Adrenal gland (tissue), 5 donors: ENCODE measurements around the gene S1PR2.
"Not testable (repeated sequence)": the region's sequence is repeated elsewhere in the genome, so short reads cannot be mapped to it uniquely, and the experiment has no call there.

Experiments
- POLR2A ChIP-seq, 2 donors: fragments of 450-650 bp; IDR thresholded peaks; one replicate each; pipeline ENCODE4 v1.6.1; 2017; ENCODE audit warnings: antibody characterized with exemption in 2 of 2, mild to moderate bottlenecking in 2 of 2, moderate library complexity in 1 of 2
- TF ChIP-seq, protein P1 (sequence below), 6 experiments: fragments of 450-650 bp in 4 of 6; fragments of 200-600 bp in 2 of 6; sonication (generic) in 1 of 6; IDR thresholded peaks; 1 replicate in 5 of 6; 2 replicates in 1 of 6; pipeline versions ENCODE4 v1.5.1 to v1.8.0; 2016 to 2021; ENCODE audit warnings: antibody characterized with exemption in 6 of 6, mild to moderate bottlenecking in 2 of 6, moderate library complexity in 1 of 6
- donor health status: DM: no; HTN: no; CAD: no.

DNA sequence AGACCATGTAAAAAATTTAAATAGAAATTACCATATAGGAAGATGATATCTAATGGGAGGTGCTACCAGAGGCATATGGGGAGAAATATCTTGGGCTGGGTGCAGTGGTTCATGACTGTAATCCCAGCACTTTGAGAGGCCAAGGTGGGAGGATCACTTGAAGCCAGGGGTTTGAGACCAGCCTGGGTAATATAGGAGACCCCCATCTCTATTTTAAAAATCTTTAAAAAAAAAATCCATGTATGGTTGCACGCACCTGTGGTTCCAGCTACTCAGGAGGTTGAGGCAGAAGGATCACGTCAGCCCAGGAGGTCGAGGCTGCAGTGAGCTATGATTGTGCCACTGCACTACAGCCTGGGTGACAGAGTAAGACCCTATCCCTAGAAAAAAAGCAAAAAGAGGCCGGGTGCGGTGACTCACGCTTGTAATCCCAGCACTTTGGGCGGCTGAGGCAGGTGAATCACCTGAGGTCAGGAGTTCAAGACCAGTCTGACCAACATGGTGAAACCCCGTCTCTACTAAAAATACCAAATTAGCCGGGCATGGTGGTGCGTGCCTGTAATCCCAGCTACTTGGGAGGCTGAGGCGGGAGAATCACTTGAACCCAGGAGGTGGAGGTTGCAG lies 10.8 kb upstream of the S1PR2 start:
- TF ChIP-seq, protein P1, sequence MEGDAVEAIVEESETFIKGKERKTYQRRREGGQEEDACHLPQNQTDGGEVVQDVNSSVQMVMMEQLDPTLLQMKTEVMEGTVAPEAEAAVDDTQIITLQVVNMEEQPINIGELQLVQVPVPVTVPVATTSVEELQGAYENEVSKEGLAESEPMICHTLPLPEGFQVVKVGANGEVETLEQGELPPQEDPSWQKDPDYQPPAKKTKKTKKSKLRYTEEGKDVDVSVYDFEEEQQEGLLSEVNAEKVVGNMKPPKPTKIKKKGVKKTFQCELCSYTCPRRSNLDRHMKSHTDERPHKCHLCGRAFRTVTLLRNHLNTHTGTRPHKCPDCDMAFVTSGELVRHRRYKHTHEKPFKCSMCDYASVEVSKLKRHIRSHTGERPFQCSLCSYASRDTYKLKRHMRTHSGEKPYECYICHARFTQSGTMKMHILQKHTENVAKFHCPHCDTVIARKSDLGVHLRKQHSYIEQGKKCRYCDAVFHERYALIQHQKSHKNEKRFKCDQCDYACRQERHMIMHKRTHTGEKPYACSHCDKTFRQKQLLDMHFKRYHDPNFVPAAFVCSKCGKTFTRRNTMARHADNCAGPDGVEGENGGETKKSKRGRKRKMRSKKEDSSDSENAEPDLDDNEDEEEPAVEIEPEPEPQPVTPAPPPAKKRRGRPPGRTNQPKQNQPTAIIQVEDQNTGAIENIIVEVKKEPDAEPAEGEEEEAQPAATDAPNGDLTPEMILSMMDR (IDR thresholded peaks at IDR 0.05), result not testable (repeated sequence)
- not testable (repeated sequence) for TF ChIP-seq POLR2A (IDR thresholded peaks at IDR 0.05)
